H9 (cell line): ENCODE results near the gene RBM3. TPM values are rescaled to one million over a fixed set of nuclear protein-coding genes. Genes with fewer than 3 reads are reported as not detected.
A peak's percentile ranks its signal among the peaks of the same experiment; 100 is the strongest.
"Not testable (repeated sequence)": the region's sequence is repeated elsewhere in the genome, so short reads cannot be mapped to it uniquely, and the experiment has no call there.

Source experiments
- DNase-seq: peaks from one replicate; pipeline ENCODE4 v3.0.0-alpha.2; 2017
- H2AFZ ChIP-seq: one replicate; pipeline ENCODE4 v1.6.1; 2013; ENCODE audit warnings: mild to moderate bottlenecking, low read length, control low read depth, moderate library complexity
- H2AK5ac ChIP-seq: 2 replicates; pipeline ENCODE4 v1.6.1; 2013; ENCODE audit warnings: low read length, control low read depth, mixed read lengths; ENCODE audit not compliant: insufficient read length
- H2BK120ac ChIP-seq: one replicate; pipeline ENCODE4 v1.6.1; 2013; ENCODE audit warnings: low read depth, mild to moderate bottlenecking, low read length, control low read depth, inconsistent platforms; ENCODE audit not compliant: poor library complexity, severe bottlenecking
- H2BK12ac ChIP-seq: 2 replicates; pipeline ENCODE4 v1.6.1; 2013; ENCODE audit warnings: low read length, control low read depth, mixed read lengths, low read depth; ENCODE audit not compliant: insufficient read length
- H2BK15ac ChIP-seq: 2 replicates; pipeline ENCODE4 v1.6.1; 2013; ENCODE audit warnings: low read depth, low read length, control low read depth
- H2BK20ac ChIP-seq: one replicate; pipeline ENCODE4 v1.6.1; 2013; ENCODE audit warnings: low read depth, mild to moderate bottlenecking, low read length, control low read depth, inconsistent platforms; ENCODE audit not compliant: poor library complexity, severe bottlenecking
- H2BK5ac ChIP-seq: 2 replicates; pipeline ENCODE4 v1.6.1; 2013; ENCODE audit warnings: low read length, control low read depth, mixed read lengths; ENCODE audit not compliant: insufficient read length
- H3K14ac ChIP-seq: 2 replicates; pipeline ENCODE4 v1.6.1; 2013; ENCODE audit warnings: low read length, control low read depth; ENCODE audit not compliant: insufficient read depth
- H3K18ac ChIP-seq: 2 replicates; pipeline ENCODE4 v1.6.1; 2013; ENCODE audit warnings: low read depth, mild to moderate bottlenecking, mixed read lengths, low read length, control low read depth; ENCODE audit not compliant: insufficient read length
- H3K23ac ChIP-seq: 2 replicates; pipeline ENCODE4 v1.6.1; 2013; ENCODE audit warnings: low read length, control low read depth, mixed read lengths, low read depth; ENCODE audit not compliant: insufficient read length
- H3K23me2 ChIP-seq: 2 replicates; pipeline ENCODE4 v1.6.1; 2013; ENCODE audit warnings: low read depth, mild to moderate bottlenecking, mixed read lengths, low read length, control low read depth; ENCODE audit not compliant: insufficient read length, poor library complexity, severe bottlenecking
- H3K27ac ChIP-seq: 2 replicates; pipeline ENCODE4 v1.5.1; 2013; ENCODE audit warnings: low read length, control low read depth, mixed read lengths, low read depth; ENCODE audit not compliant: insufficient read length
- H3K27me3 ChIP-seq: 2 replicates; pipeline ENCODE4 v1.6.1; 2013; ENCODE audit warnings: low read length, control low read depth, inconsistent platforms; ENCODE audit not compliant: insufficient read depth
- H3K4ac ChIP-seq: 2 replicates; pipeline ENCODE4 v1.6.1; 2013; ENCODE audit warnings: low read depth, mild to moderate bottlenecking, control low read depth, inconsistent platforms, low read length, moderate library complexity
- H3K4me1 ChIP-seq: 2 replicates; pipeline ENCODE4 v1.6.1; 2013; ENCODE audit warnings: low read length, control low read depth, inconsistent platforms; ENCODE audit not compliant: insufficient read depth
- H3K4me2 ChIP-seq: 2 replicates; pipeline ENCODE4 v1.6.1; 2013; ENCODE audit warnings: low read length, control low read depth, mixed read lengths; ENCODE audit not compliant: insufficient read length, insufficient read depth
- H3K56ac ChIP-seq: 2 replicates; pipeline ENCODE4 v1.6.1; 2013; ENCODE audit warnings: low read depth, mild to moderate bottlenecking, mixed read lengths, low read length, control low read depth; ENCODE audit not compliant: insufficient read length
- H3K79me1 ChIP-seq: 2 replicates; pipeline ENCODE4 v1.6.1; 2013; ENCODE audit warnings: low read depth, mild to moderate bottlenecking, moderate library complexity, low read length, control low read depth, inconsistent platforms; ENCODE audit not compliant: insufficient read depth, poor library complexity, severe bottlenecking
- H3K79me2 ChIP-seq: 2 replicates; pipeline ENCODE4 v1.6.1; 2013; ENCODE audit warnings: low read length, control low read depth, inconsistent platforms; ENCODE audit not compliant: insufficient read depth
- H3K9ac ChIP-seq: 2 replicates; pipeline ENCODE4 v1.6.1; 2013; ENCODE audit warnings: low read length, control low read depth, mixed read lengths; ENCODE audit not compliant: insufficient read length; ENCODE audit errors: extremely low read depth
- H3K9me3 ChIP-seq: one replicate; pipeline ENCODE4 v1.6.1; 2013; ENCODE audit warnings: low read depth, low read length, inconsistent platforms; ENCODE audit not compliant: control insufficient read depth
- H3T11ph ChIP-seq: one replicate; pipeline ENCODE4 v1.6.1; 2013; ENCODE audit warnings: mild to moderate bottlenecking, low read length, control low read depth, inconsistent platforms
- H4K20me1 ChIP-seq: one replicate; pipeline ENCODE4 v1.6.1; 2013; ENCODE audit not compliant: control insufficient read depth, insufficient read length, insufficient read depth
- H4K5ac ChIP-seq: 2 replicates; pipeline ENCODE4 v1.6.1; 2013; ENCODE audit warnings: low read depth, mild to moderate bottlenecking, mixed read lengths, low read length, control low read depth; ENCODE audit not compliant: insufficient read length
- H4K8ac ChIP-seq: replicated peaks from 2 replicates; pipeline ENCODE4 v1.6.1; 2013; ENCODE audit warnings: low read length, control low read depth, mixed read lengths, low read depth; ENCODE audit not compliant: insufficient read length
- H4K91ac ChIP-seq: 2 replicates; pipeline ENCODE4 v1.6.1; 2013; ENCODE audit warnings: low read depth, mild to moderate bottlenecking, moderate library complexity, mixed read lengths, low read length, control low read depth; ENCODE audit not compliant: insufficient read length
- H3K27ac Mint-ChIP-seq, 3 experiments: 2 replicates in 2 of 3; 3 replicates in 1 of 3; pipeline ENCODE4 v1.8.0; 2020 to 2021; ENCODE audit warnings: mixed read lengths in 3 of 3, mild to moderate bottlenecking in 1 of 3, moderate library complexity in 1 of 3
- H3K27me3 Mint-ChIP-seq: 2 replicates; pipeline ENCODE4 v1.8.0; 2021; ENCODE audit warnings: low read depth, mild to moderate bottlenecking, moderate library complexity, mixed read lengths
- H3K36me3 Mint-ChIP-seq, 3 experiments: 2 replicates in 2 of 3; 3 replicates in 1 of 3; pipeline ENCODE4 v1.8.0; 2020 to 2021; ENCODE audit warnings: low read depth in 3 of 3, mixed read lengths in 3 of 3; ENCODE audit not compliant: insufficient read depth in 1 of 3
- H3K4me1 Mint-ChIP-seq, 2 experiments: 2 replicates each; pipeline ENCODE4 v1.8.0; 2020; ENCODE audit warnings: mixed read lengths in 2 of 2
- H3K4me3 Mint-ChIP-seq, 2 experiments: 2 replicates in 1 of 2; 3 replicates in 1 of 2; pipeline ENCODE4 v1.8.0; 2020 to 2021; ENCODE audit warnings: mild to moderate bottlenecking in 2 of 2, mixed read lengths in 2 of 2, moderate library complexity in 1 of 2
- H3K9me3 Mint-ChIP-seq, 2 experiments: 2 replicates in 1 of 2; 3 replicates in 1 of 2; pipeline ENCODE4 v1.8.0; 2020; ENCODE audit warnings: mild to moderate bottlenecking in 2 of 2, mixed read lengths in 2 of 2, moderate library complexity in 1 of 2
- CTCF ChIP-seq: fragments of 200-600 bp; sonication (generic); conservative IDR thresholded peaks from 3 replicates; pipeline ENCODE4 v1.8.0; 2021; ENCODE audit warnings: antibody characterized with exemption, mild to moderate bottlenecking
- WGBS: extraction: QIAGEN DNeasy Blood & Tissue Kit; methylation state at CpG from one replicate; pipeline ENCODE4 v1.1.7; 2013; ENCODE audit warnings: missing lambda C conversion rate, low lambda C conversion rate, mixed read lengths; ENCODE audit not compliant: insufficient read length; ENCODE audit errors: extremely low coverage; 5-methylcytosine and 5-hydroxymethylcytosine counted together
- long read RNA-seq: library from polyadenylated mRNA; unstranded; transcript quantifications from one replicate; pipeline ENCODE4 v2.0.0, GENCODE V29; 2020
- total RNA-seq: library from RNA; stranded (reverse); gene quantifications from 2 replicates; pipeline ENCODE4 v1.2.1, GENCODE V29; 2021

The RBM3 gene
- total RNA-seq: 259 and 264 TPM in 2 replicates
- long read RNA-seq, transcript RBM3-202 (6 exons, 1,130 nt): minor isoform, 13 of 1,167 reads
- long read RNA-seq, transcript RBM3-208 (6 exons, 724 nt): minor isoform, 9 of 1,167 reads
- long read RNA-seq, transcript RBM3-203 (7 exons, 2,162 nt): major isoform, 1,069 of 1,167 reads
- long read RNA-seq, partial matches to known transcripts: 17 of 1,167 reads
- long read RNA-seq, other reads (novel, unspliced or antisense): 51 of 1,167 reads

GRCh38 chrX:48574270-48575266 lies at the start of gene RBM3:
Gene RBM3, plus strand, starts transcription at chrX:48574484. Its CDS starts 697 bp downstream, at chrX:48575181.
- Histone ChIP-seq H2BK20ac (no peak within 1 kb of the TSS), H2AFZ (no peak within 1 kb of the TSS), H3K9me3 (peaks cover 28% of the 10 kb centered on the region), H3K9ac (peak within 1 kb of the TSS; percentile 89), H4K5ac (peak within 1 kb of the TSS; percentile 95), H2AK5ac (no peak within 1 kb of the TSS), H4K8ac (no peak within 1 kb of the TSS), H3K27me3 (no peaks in the 10 kb centered on the region), H2BK5ac (no peak within 1 kb of the TSS), H3K18ac (peak within 1 kb of the TSS; percentile 96), H3K23me2 (peaks cover 4% of the 10 kb centered on the region), H3K4me2 (peak within 1 kb of the TSS; percentile 74), H3K79me2 (no peaks in the 10 kb centered on the region; the same call in 1 of the 2 replicates), H3K23ac (no peak within 1 kb of the TSS), H3K79me1 (no peaks in the 10 kb centered on the region), H4K20me1 (no peaks in the 10 kb centered on the region), H3T11ph (no peak within 1 kb of the TSS), H4K91ac (no peak within 1 kb of the TSS), H3K4ac (no peak within 1 kb of the TSS; the same call in 1 of the 2 replicates), H3K14ac (peak within 1 kb of the TSS; percentile 98), H3K27ac (no peak within 1 kb of the TSS), H2BK120ac (peak within 1 kb of the TSS; percentile 98), H2BK15ac (no peak within 1 kb of the TSS), H3K4me1 (0 out of 2 replicates have a peak, but pooled peaks cover 2% of the 10 kb centered on the region), H3K56ac (peak within 1 kb of the TSS; percentile 75), H2BK12ac (no peak within 1 kb of the TSS)
- TF ChIP-seq CTCF: peak; percentile 45; the same call in 2 of the 3 replicates
- Mint-ChIP-seq H3K36me3 (peaks cover 41 to 52% (median 45%) of the 10 kb centered on the region in 3 experiments), H3K9me3 (peaks cover 72% of the 10 kb centered on the region in 2 experiments), H3K4me1 (peaks cover 0 to 11% of the 10 kb centered on the region in 2 experiments; a peak in 2 of 4 replicates), H3K4me3 (peak within 1 kb of the TSS; percentile 96), H3K27me3 (no peaks in the 10 kb centered on the region; the same call in none of the 2 replicates), H3K27ac (peak within 1 kb of the TSS; percentile 99 to 100 (median 99))
- WGBS: no CpG with 5 or more reads among the region's 71 CpGs
- DNase-seq: peak; percentile 89

- not testable (repeated sequence) for H3K23me2 ChIP-seq, H3K27me3 ChIP-seq, H2BK12ac ChIP-seq, H2AFZ ChIP-seq, H4K91ac ChIP-seq, H2BK120ac ChIP-seq, H3K9ac ChIP-seq, H3K27ac ChIP-seq, H2BK5ac ChIP-seq, H3K27me3 Mint-ChIP-seq, H3K4me1 Mint-ChIP-seq, H3K79me2 ChIP-seq, H3K23ac ChIP-seq, H3K56ac ChIP-seq, H3K27ac Mint-ChIP-seq, H2BK20ac ChIP-seq, H2BK15ac ChIP-seq, H3K18ac ChIP-seq, H3K79me1 ChIP-seq, H3K4ac ChIP-seq, H2AK5ac ChIP-seq, H4K8ac ChIP-seq, H3T11ph ChIP-seq, H3K14ac ChIP-seq, H4K20me1 ChIP-seq, H4K5ac ChIP-seq, H3K4me1 ChIP-seq, H3K4me2 ChIP-seq, DNase-seq, H3K4me3 Mint-ChIP-seq
- peaks cover 31% of the 10 kb centered on the region for H3K9me3 ChIP-seq
- WGBS: no CpG with 5 or more reads among the region's 8 CpGs
- Mint-ChIP-seq H3K36me3 (peaks cover 22 to 57% (median 42%) of the 10 kb centered on the region in 3 experiments), H3K9me3 (peaks cover 58 to 59% of the 10 kb centered on the region in 2 experiments)
Measured at GRCh38 chrX:48525853-48526252, 48.4 kb upstream of the RBM3 start.
